CD8-positive, alpha-beta memory T cell (primary cell): Measurements from ENCODE around the gene CALR3. TPM values are rescaled to one million over a fixed set of nuclear protein-coding genes. Genes with fewer than 3 reads are reported as not detected.

ENCODE experiments used
- CTCF ChIA-PET: fragments of 350-600 bp; sonication (Branson Sonifier 250); formaldehyde crosslinking; loops from one replicate; lab custom pipeline; 2021; ENCODE audit warnings: antibody characterized with exemption; lab: Charles Lee
- POLR2A ChIA-PET: fragments of 350-600 bp; sonication (Branson Sonifier 250); formaldehyde crosslinking; loops from one replicate; lab custom pipeline; 2021; ENCODE audit warnings: antibody characterized with exemption; lab: Charles Lee
- DNase-seq, 5 donors: peaks; one replicate each; pipeline versions ENCODE4 v3.0.0 to v3.0.0-alpha.2; 2020 to 2022; ENCODE audit warnings: mixed read lengths in 1 of 5
- H3K27ac ChIP-seq: one replicate; pipeline ENCODE4 v1.7.0; 2013; ENCODE audit warnings: low read depth, mild to moderate bottlenecking, low read length, moderate library complexity
- H3K27me3 ChIP-seq: 2 replicates; pipeline ENCODE4 v1.7.0; 2013; ENCODE audit warnings: low read length, mild to moderate bottlenecking; ENCODE audit not compliant: insufficient read depth, poor library complexity, severe bottlenecking
- H3K36me3 ChIP-seq: 2 replicates; pipeline ENCODE4 v1.7.0; 2013; ENCODE audit warnings: mild to moderate bottlenecking, low read length, moderate library complexity; ENCODE audit not compliant: insufficient read depth
- H3K4me1 ChIP-seq: 2 replicates; pipeline ENCODE4 v1.7.0; 2013; ENCODE audit warnings: mild to moderate bottlenecking, low read length, moderate library complexity; ENCODE audit not compliant: insufficient read depth
- H3K4me3 ChIP-seq: 2 replicates; pipeline ENCODE4 v1.7.0; 2013; ENCODE audit warnings: mild to moderate bottlenecking, low read length
- H3K9me3 ChIP-seq: 2 replicates; pipeline ENCODE4 v1.7.0; 2013; ENCODE audit warnings: mild to moderate bottlenecking, low read length
- H3K27ac Mint-ChIP-seq, 8 donors: one replicate each; pipeline ENCODE4 v1.8.0; 2020 to 2021; ENCODE audit warnings: mixed read lengths in 8 of 8, mild to moderate bottlenecking in 6 of 8, inconsistent platforms in 3 of 8, moderate library complexity in 3 of 8
- H3K27me3 Mint-ChIP-seq, 2 donors: one replicate each; pipeline ENCODE4 v1.8.0; 2020 to 2021; ENCODE audit warnings: mixed read lengths in 2 of 2, mild to moderate bottlenecking in 1 of 2, moderate library complexity in 1 of 2
- H3K36me3 Mint-ChIP-seq, 3 donors: one replicate each; pipeline ENCODE4 v1.8.0; 2020 to 2021; ENCODE audit warnings: mixed read lengths in 3 of 3, inconsistent platforms in 1 of 3, mild to moderate bottlenecking in 1 of 3
- H3K4me1 Mint-ChIP-seq, 3 donors: one replicate each; pipeline ENCODE4 v1.8.0; 2020 to 2021; ENCODE audit warnings: mixed read lengths in 3 of 3, inconsistent platforms in 1 of 3, mild to moderate bottlenecking in 1 of 3
- H3K4me3 Mint-ChIP-seq, 7 donors: one replicate each; pipeline ENCODE4 v1.8.0; 2020 to 2021; ENCODE audit warnings: mixed read lengths in 7 of 7, mild to moderate bottlenecking in 6 of 7, moderate library complexity in 4 of 7, inconsistent platforms in 2 of 7
- H3K9me3 Mint-ChIP-seq, 5 donors: one replicate each; pipeline ENCODE4 v1.8.0; 2020 to 2022; ENCODE audit warnings: mixed read lengths in 5 of 5, mild to moderate bottlenecking in 3 of 5, moderate library complexity in 2 of 5, inconsistent platforms in 1 of 5
- polyA plus RNA-seq: library from polyadenylated mRNA; unstranded; fragments of 300-500 nt; fragmentation: Illumina TruSeq; gene quantifications from one replicate; pipeline ENCODE4 v1.2.3, GENCODE V29; 2021
- total RNA-seq, 2 experiments: library from RNA; stranded (reverse); gene quantifications; one replicate each; pipeline ENCODE4 v1.2.3, GENCODE V29; 2021

The CALR3 gene
- total and polyA plus RNA-seq, 3 experiments from 2014 or later, result not detected

- peaks cover 0 to 91% (median 5%) of the 10 kb centered on the region in 3 donors for H3K36me3 Mint-ChIP-seq
- no peak overlapping the region for H3K4me3 ChIP-seq
- no peaks in the 10 kb centered on the region for H3K9me3 ChIP-seq
- H3K4me1 Mint-ChIP-seq, result no peaks in the 10 kb centered on the region
- no peak overlapping the region for H3K27ac ChIP-seq
- H3K9me3 Mint-ChIP-seq, result no peaks in the 10 kb centered on the region
- H3K4me3 Mint-ChIP-seq, result no peak overlapping the region
- H3K27ac Mint-ChIP-seq, result no peak overlapping the region
- POLR2A ChIA-PET, result no interaction called here
- CTCF ChIA-PET, result no interaction called here
- DNase-seq, result no peak
- H3K27me3 ChIP-seq, result no peaks in the 10 kb centered on the region
- no peaks in the 10 kb centered on the region for H3K27me3 Mint-ChIP-seq
- H3K4me1 ChIP-seq, result no peaks in the 10 kb centered on the region
- peaks cover 58% of the 10 kb centered on the region for H3K36me3 ChIP-seq
These were observed 33.6 kb upstream of the CALR3 start for GRCh38 chr19:16529466-16530144.

DNA sequence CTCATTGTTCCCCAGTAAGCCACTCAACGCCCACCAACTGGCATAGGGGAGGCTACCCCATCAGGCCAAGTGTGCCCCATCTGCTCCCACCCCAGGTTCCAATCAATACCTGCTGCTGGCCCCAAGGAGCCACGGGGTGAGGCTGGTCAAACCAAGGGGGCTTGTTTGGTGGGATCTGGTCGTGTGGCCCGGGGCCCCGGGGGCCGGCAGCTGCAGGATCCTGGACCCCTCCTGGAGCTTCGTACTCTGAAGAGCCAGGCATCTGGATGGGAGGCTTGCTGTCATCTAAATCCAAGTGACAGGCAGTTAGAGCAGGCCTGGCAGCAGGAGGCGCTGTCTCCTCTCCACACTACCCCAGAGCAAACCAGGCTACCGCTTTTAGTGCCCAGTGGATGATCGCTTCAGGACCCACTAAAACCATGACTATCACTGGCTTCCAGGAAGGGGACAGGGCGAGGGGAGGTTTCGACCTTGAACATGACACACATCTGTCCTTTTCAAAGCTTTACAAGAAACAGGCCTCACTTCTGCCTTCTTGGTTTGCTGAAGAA, 32.1 kb upstream of the CALR3 start:
- H3K27ac Mint-ChIP-seq, result peak overlapping the region in 3 of 8 donors; percentile 32 to 69 (median 47)

DNA sequence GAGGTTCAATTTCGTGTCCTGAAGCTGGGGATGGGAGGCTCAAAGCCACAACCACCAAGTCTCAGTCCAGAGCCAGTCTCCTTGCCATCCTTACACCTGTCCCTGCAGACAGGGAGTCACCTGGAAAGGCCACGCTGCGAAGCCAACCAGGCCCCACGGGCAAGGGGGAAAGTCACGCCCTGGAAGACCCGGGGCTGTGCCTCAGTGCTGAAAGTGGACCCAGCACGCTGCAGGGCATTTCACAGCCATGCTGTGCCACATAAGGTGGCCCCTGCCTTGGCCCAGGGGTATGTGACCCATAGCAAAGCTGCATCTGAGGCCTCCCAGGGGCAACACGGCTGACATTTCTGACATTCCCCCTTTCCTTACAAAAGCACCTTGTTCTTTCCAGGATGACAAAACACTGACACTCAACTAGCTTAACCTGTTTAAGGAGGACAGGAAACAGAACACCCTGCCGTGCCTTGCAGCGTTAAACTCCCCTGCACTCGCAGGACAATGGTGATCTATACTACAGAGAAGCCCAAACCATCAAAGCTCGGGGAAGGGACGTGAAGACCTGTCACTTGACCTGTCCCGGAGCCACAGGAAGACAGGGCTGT, 31.5 kb upstream of the CALR3 start:
- CTCF ChIA-PET, result interaction anchor here (1.4 kb wide), 3 partner anchors 17 to 100 kb away, joined by 3 read pairs; no protein-coding TSS in a partner anchor
- Histone ChIP-seq H3K4me1 (no peaks in the 10 kb centered on the region), H3K4me3 (no peak overlapping the region), H3K27me3 (no peaks in the 10 kb centered on the region), H3K27ac (no peak overlapping the region), H3K9me3 (no peaks in the 10 kb centered on the region), H3K36me3 (peaks cover 63% of the 10 kb centered on the region)
- H3K4me3 Mint-ChIP-seq, result no peak overlapping the region
- H3K27ac Mint-ChIP-seq, result peak overlapping the region in 4 of 8 donors; percentile 31 to 63 (median 44)
- no peaks in the 10 kb centered on the region for H3K9me3 Mint-ChIP-seq
- no peaks in the 10 kb centered on the region for H3K27me3 Mint-ChIP-seq
- peaks cover 0 to 91% (median 9%) of the 10 kb centered on the region in 3 donors for H3K36me3 Mint-ChIP-seq
- no peak for DNase-seq
- POLR2A ChIA-PET, result no interaction called here
- no peaks in the 10 kb centered on the region for H3K4me1 Mint-ChIP-seq

More for the DNA sequence above, 32.1 kb upstream of the CALR3 start:
- Mint-ChIP-seq H3K27me3 (no peaks in the 10 kb centered on the region), H3K4me3 (no peak overlapping the region), H3K4me1 (no peaks in the 10 kb centered on the region), H3K9me3 (no peaks in the 10 kb centered on the region), H3K36me3 (peaks cover 0 to 91% (median 9%) of the 10 kb centered on the region in 3 donors)
- no peak overlapping the region for H3K4me3 ChIP-seq
- DNase-seq, result peak; percentile 21 to 58 (median 26)
- H3K36me3 ChIP-seq, result peaks cover 61% of the 10 kb centered on the region
- H3K4me1 ChIP-seq, result no peaks in the 10 kb centered on the region
- ChIA-PET CTCF (interaction anchor here (0.6 to 1.4 kb wide), 4 partner anchors 17 to 569 kb away, joined by 3 read pairs; no protein-coding TSS in a partner anchor), POLR2A (no interaction called here)
- H3K27me3 ChIP-seq, result no peaks in the 10 kb centered on the region
- H3K9me3 ChIP-seq, result no peaks in the 10 kb centered on the region
- no peak overlapping the region for H3K27ac ChIP-seq

DNA sequence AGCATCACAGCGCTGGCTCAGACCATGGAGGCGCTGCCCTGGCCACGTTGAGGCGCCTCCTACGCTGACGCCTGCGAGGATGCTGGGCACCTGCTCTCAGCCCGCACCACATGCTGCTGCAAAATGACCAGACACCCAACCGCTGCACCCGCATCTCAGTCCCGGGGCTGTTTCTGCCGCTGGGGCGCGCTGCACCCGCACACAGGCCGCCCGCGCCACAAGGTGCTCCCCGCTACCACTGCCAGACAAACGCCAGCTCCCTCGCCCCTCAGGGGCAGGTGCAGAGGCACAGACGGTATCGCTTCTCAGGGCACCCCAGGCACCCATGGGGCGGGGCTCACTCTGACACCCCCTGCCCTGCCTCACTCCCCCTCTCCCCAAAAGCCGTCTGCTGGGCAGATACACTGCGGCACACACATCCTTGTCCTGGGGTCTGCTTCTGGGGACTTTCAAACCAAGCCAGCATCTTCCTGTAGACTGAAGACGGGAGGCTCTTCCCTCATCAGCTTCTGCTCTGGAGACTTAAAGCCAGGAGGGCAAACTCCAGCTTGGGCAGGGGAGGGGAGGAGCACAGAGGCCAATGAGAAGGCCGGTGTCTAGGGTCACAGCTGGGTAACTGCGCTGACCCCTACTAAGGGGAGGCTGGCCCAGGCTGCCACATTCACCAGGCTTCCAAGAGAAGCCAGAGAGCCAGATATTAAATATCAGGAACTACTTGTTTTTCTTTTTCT, 29.9 kb upstream of the CALR3 start:
- Mint-ChIP-seq H3K4me3 (no peak overlapping the region), H3K9me3 (no peaks in the 10 kb centered on the region), H3K27me3 (no peaks in the 10 kb centered on the region), H3K36me3 (peaks cover 0 to 89% (median 9%) of the 10 kb centered on the region in 3 donors), H3K4me1 (no peaks in the 10 kb centered on the region), H3K27ac (no peak overlapping the region)
- ChIA-PET POLR2A (no interaction called here), CTCF (no interaction called here)
- no peaks in the 10 kb centered on the region for H3K4me1 ChIP-seq
- no peak for DNase-seq
- no peak overlapping the region for H3K27ac ChIP-seq
- H3K4me3 ChIP-seq, result no peak overlapping the region
- peaks cover 49% of the 10 kb centered on the region for H3K36me3 ChIP-seq
- no peaks in the 10 kb centered on the region for H3K9me3 ChIP-seq
- no peaks in the 10 kb centered on the region for H3K27me3 ChIP-seq

DNA sequence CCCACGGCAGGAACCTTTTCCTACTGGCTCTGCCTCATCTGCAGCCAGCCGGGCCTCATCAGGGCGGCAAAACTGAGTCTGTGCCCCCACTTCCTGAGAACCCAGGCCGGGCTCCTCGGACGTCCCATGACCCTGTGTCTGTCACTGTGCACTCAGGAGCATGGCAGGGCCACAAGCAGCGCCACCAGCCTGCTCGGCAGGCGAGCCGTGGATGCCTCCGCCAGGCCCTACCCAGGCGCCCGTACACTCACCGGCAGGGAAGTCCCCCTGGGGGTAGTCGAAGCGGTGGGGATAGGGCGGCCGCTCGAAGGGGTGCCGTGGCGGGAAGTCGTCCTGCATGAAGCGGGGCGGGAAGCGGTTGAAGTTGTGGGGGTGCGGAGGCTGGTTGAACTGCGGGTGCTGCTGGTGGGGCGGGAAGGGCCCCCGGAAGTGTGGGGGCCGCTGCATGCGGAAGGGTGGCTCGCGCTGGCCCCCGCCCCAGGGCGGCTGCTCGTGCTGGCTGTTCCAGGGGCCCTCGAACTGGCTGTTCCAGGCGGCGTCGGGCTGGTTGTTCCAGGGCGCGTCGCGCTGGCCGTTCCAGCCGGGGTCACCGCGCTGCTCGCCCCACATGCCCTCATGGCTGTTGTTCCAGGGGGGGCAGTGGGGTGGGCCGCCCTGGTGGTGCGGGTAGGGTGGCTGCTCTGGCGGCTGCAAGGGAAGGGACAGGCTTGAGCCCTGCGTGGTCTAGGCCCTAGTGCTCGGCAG, 29.2 kb upstream of the CALR3 start:
- ChIA-PET CTCF (no interaction called here), POLR2A (no interaction called here)
- no peaks in the 10 kb centered on the region for H3K27me3 Mint-ChIP-seq
- no peak for DNase-seq
- H3K4me3 Mint-ChIP-seq, result no peak overlapping the region
- H3K4me1 Mint-ChIP-seq, result no peaks in the 10 kb centered on the region
- no peak overlapping the region for H3K4me3 ChIP-seq
- H3K9me3 ChIP-seq, result no peaks in the 10 kb centered on the region
- peaks cover 0 to 89% (median 11%) of the 10 kb centered on the region in 3 donors for H3K36me3 Mint-ChIP-seq
- no peaks in the 10 kb centered on the region for H3K27me3 ChIP-seq
- no peaks in the 10 kb centered on the region for H3K4me1 ChIP-seq
- peak overlapping the region in 1 of 8 donors; percentile 32 for H3K27ac Mint-ChIP-seq
- H3K9me3 Mint-ChIP-seq, result no peaks in the 10 kb centered on the region
- no peak overlapping the region for H3K27ac ChIP-seq
- peaks cover 54% of the 10 kb centered on the region for H3K36me3 ChIP-seq

DNA sequence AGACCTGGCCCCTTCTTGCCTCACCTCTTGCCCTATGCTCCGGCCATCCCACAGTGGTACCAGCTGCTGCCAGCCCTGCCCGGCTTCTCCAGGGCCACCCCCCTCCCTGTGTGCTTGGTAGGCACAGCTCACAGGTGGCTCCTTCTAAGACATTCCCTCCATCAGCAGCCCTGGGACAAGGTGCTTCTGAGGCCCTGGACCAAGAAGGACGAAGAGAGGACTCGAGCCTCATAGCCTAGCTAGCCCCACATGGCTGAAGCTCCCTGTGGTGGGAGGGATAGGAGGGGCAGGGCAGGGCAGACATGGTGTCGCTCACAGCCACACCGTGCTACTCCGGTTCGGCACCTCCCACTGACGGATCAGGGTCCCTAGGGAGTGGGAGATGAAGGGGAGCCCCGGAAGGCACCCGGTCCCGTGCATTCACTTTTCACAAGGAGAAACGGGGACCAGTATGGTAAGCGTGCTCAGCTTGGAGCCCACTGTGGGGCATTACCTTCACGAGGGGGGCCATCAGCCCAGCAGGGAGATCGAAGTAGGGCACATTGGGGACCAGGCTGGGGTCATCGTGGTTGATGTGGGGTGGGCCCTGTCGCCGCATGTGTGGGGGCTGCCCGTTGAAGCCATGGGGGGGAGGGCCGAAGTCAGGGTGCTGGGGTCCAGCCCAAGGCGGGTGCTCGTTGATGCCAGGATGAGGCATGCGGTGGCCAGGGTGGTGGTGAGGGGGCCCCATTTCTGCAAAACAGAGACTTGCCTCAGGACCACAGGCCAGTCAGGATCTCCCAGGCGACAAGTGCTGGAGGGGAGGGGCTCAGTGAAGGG, 26.8 kb upstream of the CALR3 start:
- CTCF ChIA-PET, result no interaction called here
- DNase-seq, result no peak
- Histone ChIP-seq H3K9me3 (no peaks in the 10 kb centered on the region), H3K4me1 (no peaks in the 10 kb centered on the region), H3K36me3 (peaks cover 55% of the 10 kb centered on the region), H3K4me3 (no peak overlapping the region), H3K27ac (no peak overlapping the region), H3K27me3 (no peaks in the 10 kb centered on the region)
- peaks cover under 1 to 4% (median under 1%) of the 10 kb centered on the region in 3 donors for H3K4me1 Mint-ChIP-seq
- no peak overlapping the region for H3K4me3 Mint-ChIP-seq
- peaks cover 0 to 91% (median 11%) of the 10 kb centered on the region in 3 donors for H3K36me3 Mint-ChIP-seq
- H3K9me3 Mint-ChIP-seq, result no peaks in the 10 kb centered on the region
- H3K27me3 Mint-ChIP-seq, result no peaks in the 10 kb centered on the region
- H3K27ac Mint-ChIP-seq, result peak overlapping the region in 1 of 8 donors; percentile 75
- POLR2A ChIA-PET, result no interaction called here

DNA sequence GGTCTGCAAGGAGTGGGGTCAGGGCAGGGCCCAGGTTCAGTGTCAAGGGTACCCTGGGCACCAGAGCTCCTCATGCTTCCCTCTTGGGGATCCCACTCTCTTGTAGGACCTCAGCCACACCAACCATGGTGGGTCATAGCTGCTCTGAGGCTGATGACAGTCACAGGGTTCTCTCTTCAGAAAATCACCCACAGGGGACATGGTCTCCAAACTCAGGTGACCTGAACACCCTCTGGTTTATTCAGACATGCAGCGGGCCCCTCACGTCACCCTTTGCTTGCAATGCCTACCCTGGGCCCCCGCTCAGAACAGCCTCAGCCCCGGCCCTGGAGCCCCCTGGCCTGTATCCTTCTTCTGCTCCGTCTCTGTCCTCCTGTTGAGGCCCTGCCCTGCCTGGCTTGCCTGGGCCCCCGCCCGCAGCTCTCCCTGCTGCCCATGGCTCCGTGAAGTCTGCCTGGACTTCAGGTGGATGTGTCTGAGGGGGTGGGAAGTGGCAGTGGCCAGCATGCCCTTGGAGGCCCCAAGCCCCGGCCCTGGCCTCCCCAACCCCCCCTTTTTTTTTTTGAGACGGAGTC, 25.8 kb upstream of the CALR3 start:
- Mint-ChIP-seq H3K27me3 (no peaks in the 10 kb centered on the region), H3K9me3 (no peaks in the 10 kb centered on the region), H3K4me3 (no peak overlapping the region), H3K36me3 (peaks cover 0 to 92% (median 9%) of the 10 kb centered on the region in 3 donors), H3K4me1 (peaks cover 10 to 14% (median 10%) of the 10 kb centered on the region in 3 donors), H3K27ac (peak overlapping the region in 1 of 8 donors; percentile 38)
- Histone ChIP-seq H3K27ac (no peak overlapping the region), H3K36me3 (peaks cover 50% of the 10 kb centered on the region), H3K27me3 (no peaks in the 10 kb centered on the region), H3K9me3 (no peaks in the 10 kb centered on the region), H3K4me3 (no peak overlapping the region), H3K4me1 (no peaks in the 10 kb centered on the region)
- CTCF ChIA-PET, result interaction anchor here (0.6 kb wide), 1 partner anchor 546 kb away, joined by 3 read pairs; no protein-coding TSS in a partner anchor
- POLR2A ChIA-PET, result no interaction called here
- DNase-seq, result no peak
